NCI-H2107 treated with DMSO at 0.1 percent for 48 hours (cell line): ENCODE results near the gene UBLCP1.
"Not testable (repeated sequence)": the region's sequence is repeated elsewhere in the genome, so short reads cannot be mapped to it uniquely, and the experiment has no call there.

Experiments
- DNase-seq: peaks from one replicate; lab custom pipeline; 2025; ENCODE audit not compliant: unreplicated experiment; lab: John Stamatoyannopoulos, UW

The UBLCP1 gene

GRCh38 chr5:159249158-159249557 is 13.9 kb upstream of the UBLCP1 start:
- no peak for DNase-seq

GRCh38 chr5:159252195-159252594 is 10.9 kb upstream of the UBLCP1 start:
- DNase-seq: no peak

GRCh38 chr5:159257007-159257406 is 6.1 kb upstream of the UBLCP1 start:
- DNase-seq: no peak

GRCh38 chr5:159257629-159258283 is 5.3 kb upstream of the UBLCP1 start:
- DNase-seq: no peak

- DNase-seq: no peak
Observed at GRCh38 chr5:159258361-159258760, 4.7 kb upstream of the UBLCP1 start.

GRCh38 chr5:159260212-159260611 is 2.9 kb upstream of the UBLCP1 start:
- not testable (repeated sequence) for DNase-seq

GRCh38 chr5:159262472-159262858 is 625 bp upstream of the UBLCP1 start:
- DNase-seq: no peak

GRCh38 chr5:159263569-159263905 is 447 bp downstream of the UBLCP1 start:
- no peak for DNase-seq

- DNase-seq: not testable (repeated sequence)
Observed at GRCh38 chr5:159266764-159267163, 3.7 kb downstream of the UBLCP1 start.

- DNase-seq: no peak
Observed at GRCh38 chr5:159269723-159270122, 6.6 kb downstream of the UBLCP1 start.

- DNase-seq: no peak
Observed at GRCh38 chr5:159273923-159274322, 10.8 kb downstream of the UBLCP1 start.

- no peak for DNase-seq
Observed at GRCh38 chr5:159274676-159275075, 11.6 kb downstream of the UBLCP1 start.

GRCh38 chr5:159286420-159287035 is 23.4 kb downstream of the UBLCP1 start:
- DNase-seq: peak; percentile 15

- DNase-seq: no peak
Observed at GRCh38 chr5:159290741-159291140, 27.7 kb downstream of the UBLCP1 start.

GRCh38 chr5:159294921-159295320 is 31.8 kb downstream of the UBLCP1 start:
- no peak for DNase-seq

- not testable (repeated sequence) for DNase-seq
Observed at GRCh38 chr5:159297300-159297699, 34.2 kb downstream of the UBLCP1 start.

GRCh38 chr5:159301466-159301865 is 38.4 kb downstream of the UBLCP1 start:
- no peak for DNase-seq

GRCh38 chr5:159301929-159302860 is 39.1 kb downstream of the UBLCP1 start:
- not testable (repeated sequence) for DNase-seq

GRCh38 chr5:159303286-159303685 is 40.2 kb downstream of the UBLCP1 start:
- DNase-seq: no peak

- DNase-seq: no peak
Observed at GRCh38 chr5:159304961-159305595, 42.0 kb downstream of the UBLCP1 start.

GRCh38 chr5:159309689-159310433 is 46.8 kb downstream of the UBLCP1 start:
- DNase-seq: no peak
